Thyroid gland (tissue), 4 donors: ENCODE results near the gene NQO2.

Experiments
- CTCF ChIP-seq, 6 experiments: fragments of 200-600 bp in 3 of 6; fragments of 450-650 bp in 3 of 6; sonication (generic) in 3 of 6; IDR thresholded peaks; one replicate each; pipeline ENCODE4 v1.5.1; 2016 to 2019; ENCODE audit warnings: antibody characterized with exemption in 6 of 6, mild to moderate bottlenecking in 2 of 6, inconsistent platforms in 1 of 6, moderate library complexity in 1 of 6
- POLR2A ChIP-seq, 2 donors: fragments of 450-650 bp; IDR thresholded peaks; one replicate each; pipeline ENCODE4 v1.6.1; 2017; ENCODE audit warnings: antibody characterized with exemption in 2 of 2, mild to moderate bottlenecking in 2 of 2, moderate library complexity in 1 of 2

GRCh38 chr6:3022765-3023662 lies 23.3 kb downstream of the NQO2 start:
- TF ChIP-seq CTCF (IDR thresholded peaks at IDR 0.05) (no peak), POLR2A (IDR thresholded peaks at IDR 0.05) (no peak)
